Pons (tissue), 1 donor: ENCODE measurements around the gene CASK.
A peak's percentile ranks its signal among the peaks of the same experiment; 100 is the strongest.
"Not testable (repeated sequence)": the region's sequence is repeated elsewhere in the genome, so short reads cannot be mapped to it uniquely, and the experiment has no call there.

Experiments
- DNase-seq: peaks from one replicate; pipeline ENCODE4 v3.0.0-alpha.2; 2016; ENCODE audit warnings: low spot score

CASK gene

GRCh38 chrX:41693024-41693423, 230.3 kb downstream of the CASK start:
- DNase-seq: no peak

- no peak for DNase-seq
These were observed 231.1 kb downstream of the CASK start for GRCh38 chrX:41692162-41692749.

GRCh38 chrX:41689711-41690110, 233.6 kb downstream of the CASK start:
- DNase-seq: no peak

GRCh38 chrX:41688835-41689234, 234.5 kb downstream of the CASK start, which contains the start of gene GPR34:
Gene GPR34, plus strand, starts transcription at chrX:41688973. Its CDS starts 6,661 bp downstream, at chrX:41695634.
- DNase-seq: peak; percentile 41

GRCh38 chrX:41688156-41688555, 235.2 kb downstream of the CASK start:
- DNase-seq: peak; percentile 23

- no peak for DNase-seq
These were observed 236.6 kb downstream of the CASK start for GRCh38 chrX:41686788-41687187.

GRCh38 chrX:41684940-41685339, 238.4 kb downstream of the CASK start:
- DNase-seq: no peak

- no peak for DNase-seq
These were observed 239.2 kb downstream of the CASK start for GRCh38 chrX:41684138-41684537.

GRCh38 chrX:41677183-41678060, 245.9 kb downstream of the CASK start:
- DNase-seq: no peak

GRCh38 chrX:41676361-41676760, 247.0 kb downstream of the CASK start:
- not testable (repeated sequence) for DNase-seq

- no peak for DNase-seq
These were observed 250.7 kb downstream of the CASK start for GRCh38 chrX:41672643-41673042.

GRCh38 chrX:41671082-41671481, 252.3 kb downstream of the CASK start:
- DNase-seq: no peak

GRCh38 chrX:41670112-41670511, 253.2 kb downstream of the CASK start:
- no peak for DNase-seq

- DNase-seq: no peak
These were observed 255.7 kb downstream of the CASK start for GRCh38 chrX:41667631-41668030.

- DNase-seq: no peak
These were observed 257.1 kb downstream of the CASK start for GRCh38 chrX:41666251-41666650.

GRCh38 chrX:41665686-41666085, 257.7 kb downstream of the CASK start:
- DNase-seq: no peak

- no peak for DNase-seq
These were observed 258.4 kb downstream of the CASK start for GRCh38 chrX:41664908-41665307.

GRCh38 chrX:41664375-41664901, 258.9 kb downstream of the CASK start:
- DNase-seq: no peak

GRCh38 chrX:41661366-41662095, 261.8 kb downstream of the CASK start:
- no peak for DNase-seq

GRCh38 chrX:41655631-41656030, 267.7 kb downstream of the CASK start:
- DNase-seq: no peak

GRCh38 chrX:41655101-41655500, 268.3 kb downstream of the CASK start:
- DNase-seq: no peak

GRCh38 chrX:41653125-41653524, 270.2 kb downstream of the CASK start:
- DNase-seq: no peak
